ENCODE data around the gene FABP1.

The FABP1 gene

GRCh38 chr2:88127888-88128653 is at the start of gene FABP1:
Gene FABP1, minus strand, starts transcription at chr2:88128062. Its CDS starts 45 bp downstream, at chr2:88128017.
- H3K27me3 Mint-ChIP-seq = peaks cover 41% of the 10 kb centered on the region
- no peaks in the 10 kb centered on the region for H3K4me1 Mint-ChIP-seq
- H3K9me3 Mint-ChIP-seq = no peaks in the 10 kb centered on the region
- H3K27ac Mint-ChIP-seq = no peak within 1 kb of the TSS
- H3K36me3 Mint-ChIP-seq = no peaks in the 10 kb centered on the region
- no peak within 1 kb of the TSS for H3K4me3 Mint-ChIP-seq
- ATAC-seq = no peak

GRCh38 chr2:88177556-88177955 is 49.7 kb upstream of the FABP1 start:
- peaks cover 4% of the 10 kb centered on the region for H3K9me3 Mint-ChIP-seq
- no peak overlapping the region for H3K27ac Mint-ChIP-seq
- peaks cover 9% of the 10 kb centered on the region for H3K36me3 Mint-ChIP-seq
- H3K4me1 Mint-ChIP-seq = peaks cover 5% of the 10 kb centered on the region
- H3K4me3 Mint-ChIP-seq = no peak overlapping the region
- no peak for ATAC-seq
- H3K27me3 Mint-ChIP-seq = no peaks in the 10 kb centered on the region

- H3K27me3 Mint-ChIP-seq = no peaks in the 10 kb centered on the region
- H3K4me3 Mint-ChIP-seq = no peak overlapping the region
- H3K36me3 Mint-ChIP-seq = peaks cover 7% of the 10 kb centered on the region
- peaks cover 6% of the 10 kb centered on the region for H3K4me1 Mint-ChIP-seq
- H3K27ac Mint-ChIP-seq = no peak overlapping the region
- no peak for ATAC-seq
- peaks cover 2% of the 10 kb centered on the region for H3K9me3 Mint-ChIP-seq
Observed at GRCh38 chr2:88176352-88176984, 48.6 kb upstream of the FABP1 start.

- H3K36me3 Mint-ChIP-seq = peaks cover 5% of the 10 kb centered on the region
- H3K27me3 Mint-ChIP-seq = no peaks in the 10 kb centered on the region
- H3K27ac Mint-ChIP-seq = no peak overlapping the region
- peaks cover 3% of the 10 kb centered on the region for H3K9me3 Mint-ChIP-seq
- no peak for ATAC-seq
- H3K4me3 Mint-ChIP-seq = no peak overlapping the region
- peaks cover 13% of the 10 kb centered on the region for H3K4me1 Mint-ChIP-seq
Observed at GRCh38 chr2:88172882-88173281, 45.0 kb upstream of the FABP1 start.

GRCh38 chr2:88171966-88172365 is 44.1 kb upstream of the FABP1 start:
- Mint-ChIP-seq H3K27ac (no peak overlapping the region), H3K4me1 (peaks cover 13% of the 10 kb centered on the region), H3K27me3 (no peaks in the 10 kb centered on the region), H3K9me3 (peaks cover 3% of the 10 kb centered on the region), H3K4me3 (no peak overlapping the region), H3K36me3 (peaks cover 5% of the 10 kb centered on the region)
- ATAC-seq = no peak

- no peaks in the 10 kb centered on the region for H3K27me3 Mint-ChIP-seq
- peaks cover 3% of the 10 kb centered on the region for H3K9me3 Mint-ChIP-seq
- peaks cover 13% of the 10 kb centered on the region for H3K4me1 Mint-ChIP-seq
- peak overlapping the region; percentile 70 for H3K4me3 Mint-ChIP-seq
- H3K27ac Mint-ChIP-seq = peak overlapping the region; percentile 88
- H3K36me3 Mint-ChIP-seq = peaks cover 5% of the 10 kb centered on the region
- ATAC-seq = peak; percentile 63
Observed at GRCh38 chr2:88170472-88170892, 42.6 kb upstream of the FABP1 start.

GRCh38 chr2:88168386-88168785 is 40.5 kb upstream of the FABP1 start:
- peaks cover 3% of the 10 kb centered on the region for H3K9me3 Mint-ChIP-seq
- no peaks in the 10 kb centered on the region for H3K27me3 Mint-ChIP-seq
- ATAC-seq = no peak
- H3K27ac Mint-ChIP-seq = no peak overlapping the region
- peaks cover 13% of the 10 kb centered on the region for H3K4me1 Mint-ChIP-seq
- H3K36me3 Mint-ChIP-seq = no peaks in the 10 kb centered on the region
- H3K4me3 Mint-ChIP-seq = no peak overlapping the region

- H3K4me3 Mint-ChIP-seq = no peak overlapping the region
- ATAC-seq = no peak
- no peak overlapping the region for H3K27ac Mint-ChIP-seq
- H3K27me3 Mint-ChIP-seq = no peaks in the 10 kb centered on the region
- H3K4me1 Mint-ChIP-seq = peaks cover 13% of the 10 kb centered on the region
- H3K36me3 Mint-ChIP-seq = no peaks in the 10 kb centered on the region
- H3K9me3 Mint-ChIP-seq = peaks cover 3% of the 10 kb centered on the region
Observed at GRCh38 chr2:88167740-88168139, 39.9 kb upstream of the FABP1 start.

- Mint-ChIP-seq H3K9me3 (peaks cover 3% of the 10 kb centered on the region), H3K4me1 (no peaks in the 10 kb centered on the region), H3K36me3 (no peaks in the 10 kb centered on the region), H3K4me3 (no peak overlapping the region), H3K27ac (no peak overlapping the region), H3K27me3 (no peaks in the 10 kb centered on the region)
- no peak for ATAC-seq
Observed at GRCh38 chr2:88165332-88166003, 37.6 kb upstream of the FABP1 start.

- Mint-ChIP-seq H3K9me3 (no peaks in the 10 kb centered on the region), H3K4me3 (no peak overlapping the region), H3K27ac (no peak overlapping the region), H3K4me1 (no peaks in the 10 kb centered on the region), H3K27me3 (no peaks in the 10 kb centered on the region), H3K36me3 (no peaks in the 10 kb centered on the region)
- ATAC-seq = no peak
Observed at GRCh38 chr2:88161446-88162244, 33.8 kb upstream of the FABP1 start.

GRCh38 chr2:88160517-88160916 is 32.7 kb upstream of the FABP1 start:
- H3K36me3 Mint-ChIP-seq = no peaks in the 10 kb centered on the region
- no peaks in the 10 kb centered on the region for H3K4me1 Mint-ChIP-seq
- no peak overlapping the region for H3K4me3 Mint-ChIP-seq
- no peak overlapping the region for H3K27ac Mint-ChIP-seq
- no peak for ATAC-seq
- H3K9me3 Mint-ChIP-seq = no peaks in the 10 kb centered on the region
- no peaks in the 10 kb centered on the region for H3K27me3 Mint-ChIP-seq

GRCh38 chr2:88159955-88160415 is 32.1 kb upstream of the FABP1 start:
- no peaks in the 10 kb centered on the region for H3K9me3 Mint-ChIP-seq
- ATAC-seq = peak; percentile 80
- H3K36me3 Mint-ChIP-seq = no peaks in the 10 kb centered on the region
- no peaks in the 10 kb centered on the region for H3K4me1 Mint-ChIP-seq
- no peak overlapping the region for H3K27ac Mint-ChIP-seq
- H3K27me3 Mint-ChIP-seq = no peaks in the 10 kb centered on the region
- no peak overlapping the region for H3K4me3 Mint-ChIP-seq

- no peak overlapping the region for H3K4me3 Mint-ChIP-seq
- no peaks in the 10 kb centered on the region for H3K9me3 Mint-ChIP-seq
- no peak for ATAC-seq
- H3K27ac Mint-ChIP-seq = no peak overlapping the region
- no peaks in the 10 kb centered on the region for H3K27me3 Mint-ChIP-seq
- no peaks in the 10 kb centered on the region for H3K36me3 Mint-ChIP-seq
- H3K4me1 Mint-ChIP-seq = no peaks in the 10 kb centered on the region
Observed at GRCh38 chr2:88159481-88159880, 31.6 kb upstream of the FABP1 start.

- Mint-ChIP-seq H3K4me1 (no peaks in the 10 kb centered on the region), H3K36me3 (peaks cover 18% of the 10 kb centered on the region), H3K4me3 (no peak overlapping the region), H3K9me3 (peaks cover 22% of the 10 kb centered on the region), H3K27me3 (peaks cover 34% of the 10 kb centered on the region), H3K27ac (no peak overlapping the region)
- ATAC-seq = no peak
Observed at GRCh38 chr2:88148929-88149438, 21.1 kb upstream of the FABP1 start.

GRCh38 chr2:88147145-88147544 is 19.3 kb upstream of the FABP1 start:
- H3K27me3 Mint-ChIP-seq = peaks cover 48% of the 10 kb centered on the region
- peaks cover 9% of the 10 kb centered on the region for H3K36me3 Mint-ChIP-seq
- H3K9me3 Mint-ChIP-seq = peaks cover 19% of the 10 kb centered on the region
- no peak for ATAC-seq
- no peak overlapping the region for H3K4me3 Mint-ChIP-seq
- H3K27ac Mint-ChIP-seq = no peak overlapping the region
- H3K4me1 Mint-ChIP-seq = no peaks in the 10 kb centered on the region

All from stimulated activated memory B cell treated with anti-CD40 and anti-IgM and Interleukin-4, amounts not matched to agents 10 μg/mL and 1 μg/mL and 100 μg/mL, for 72 hours (primary cell).